Panc1 (cell line): ENCODE measurements around the gene SLC25A29. TPM values are rescaled to one million over a fixed set of nuclear protein-coding genes. Genes with fewer than 3 reads are reported as not detected.

Experiments used
- ATAC-seq: fragments of 200-7000 bp; cut with Tn5 transposase; 2 replicates; pipeline ENCODE4 v1.9.1; 2020; ENCODE audit warnings: mild to moderate bottlenecking, moderate library complexity
- BruUV-seq: library from RNA; stranded (reverse); fragments of 400-500 nt; replicated peaks from 2 replicates; lab custom pipeline; 2021; lab: Mats Ljungman, UMichigan
- CTCF ChIA-PET: fragments of 300-600 bp; sonication (Branson Sonifier 250); formaldehyde crosslinking; loops from one replicate; lab custom pipeline; 2022; ENCODE audit warnings: antibody characterized with exemption; lab: Charles Lee
- POLR2A ChIA-PET: fragments of 300-600 bp; sonication (Branson Sonifier 250); formaldehyde crosslinking; loops from one replicate; lab custom pipeline; 2022; ENCODE audit warnings: antibody characterized with exemption; lab: Charles Lee
- DNase-seq: peaks from one replicate; pipeline ENCODE4 v3.0.0-alpha.2; 2010; ENCODE audit warnings: low read depth, low spot score
- H3K27ac ChIP-seq: 2 replicates; pipeline ENCODE4 v1.5.1; 2011; ENCODE audit warnings: mild to moderate bottlenecking, low read length, inconsistent platforms
- H3K27me3 ChIP-seq: fragments of 200-500 bp; sonication (Bioruptor generic); 2 replicates; pipeline ENCODE4 v1.6.0; 2014; ENCODE audit warnings: low read length, inconsistent platforms; ENCODE audit not compliant: control insufficient read depth, insufficient read depth
- H3K36me3 ChIP-seq: fragments of 200-500 bp; sonication (Bioruptor generic); 2 replicates; pipeline ENCODE4 v1.5.1; 2014; ENCODE audit warnings: inconsistent platforms, mild to moderate bottlenecking, low read length, moderate library complexity; ENCODE audit not compliant: control insufficient read depth, insufficient read depth
- H3K4me1 ChIP-seq: 2 replicates; pipeline ENCODE4 v1.5.1; 2011; ENCODE audit warnings: inconsistent platforms, mild to moderate bottlenecking, low read length, moderate library complexity; ENCODE audit not compliant: control insufficient read depth, insufficient read depth
- H3K4me3 ChIP-seq, 2 experiments: 2 replicates each; pipeline ENCODE4 v1.5.1; 2011 to 2012; ENCODE audit warnings: low read depth in 2 of 2, low read length in 2 of 2, mild to moderate bottlenecking in 2 of 2, inconsistent platforms in 1 of 2, moderate library complexity in 1 of 2
- H3K9me3 ChIP-seq: fragments of 200-500 bp; sonication (Bioruptor generic); 2 replicates; pipeline ENCODE4 v1.5.1; 2014; ENCODE audit warnings: low read depth, mild to moderate bottlenecking, inconsistent platforms, low read length, moderate library complexity; ENCODE audit not compliant: control insufficient read depth, insufficient read depth
- CTCF ChIP-seq: fragments of 450-650 bp; IDR thresholded peaks from 2 replicates; pipeline ENCODE4 v1.5.1; 2017; ENCODE audit warnings: mild to moderate bottlenecking
- POLR2AphosphoS5 ChIP-seq: IDR thresholded peaks from 2 replicates; pipeline ENCODE4 v1.6.1; 2012; ENCODE audit warnings: mild to moderate bottlenecking, low read depth, low read length, moderate library complexity
- REST ChIP-seq, 2 experiments: IDR thresholded peaks; 2 replicates each; pipeline ENCODE4 v1.6.1; 2011 to 2012; ENCODE audit warnings: low read depth in 2 of 2, control low read depth in 1 of 2, low read length in 1 of 2, mild to moderate bottlenecking in 1 of 2, moderate library complexity in 1 of 2; ENCODE audit not compliant: insufficient read depth in 1 of 2
- SIN3A ChIP-seq: IDR thresholded peaks from 2 replicates; pipeline ENCODE4 v1.6.1; 2012; ENCODE audit warnings: low read depth, mild to moderate bottlenecking, low read length, moderate library complexity, borderline replicate concordance; ENCODE audit not compliant: insufficient read depth
- TCF7L2 ChIP-seq: IDR thresholded peaks from 2 replicates; pipeline ENCODE4 v1.6.1; 2011; ENCODE audit warnings: mild to moderate bottlenecking, low read depth, low read length, inconsistent platforms
- in situ Hi-C: cut with HindIII; loops from 2 replicates; pipeline ENCODE4 v1.10.0; 2016; ENCODE audit warnings: low sequenced_read_pairs, low pct_unique_long_range_greater_than_20kb
- intact Hi-C: fragments of 100-400 bp; cut with micrococcal nuclease; formaldehyde crosslinking; loops from one replicate; pipeline ENCODE4 v1.10.0; 2022; ENCODE audit not compliant: unreplicated experiment
- total RNA-seq: library from RNA; stranded (reverse); gene quantifications from one replicate; pipeline ENCODE4 v1.2.1, GENCODE V29; 2021; ENCODE audit not compliant: unreplicated experiment

Gene SLC25A29
- total RNA-seq, 1 experiment from 2014 or later = 33.6 TPM

- Histone ChIP-seq H3K9me3 (no peaks in the 10 kb centered on the region), H3K4me3 (no peak within 1 kb of the TSS), H3K36me3 (no peaks in the 10 kb centered on the region), H3K27ac (no peak within 1 kb of the TSS), H3K4me1 (no peaks in the 10 kb centered on the region), H3K27me3 (no peaks in the 10 kb centered on the region)
- ChIA-PET POLR2A (no interaction called here), CTCF (no interaction called here)
- intact Hi-C loops = no loop called here
- BruUV-seq = no TSS peak
- in situ Hi-C loops = no loop called here
- TF ChIP-seq TCF7L2 (no peak), SIN3A (no peak), POLR2AphosphoS5 (no peak), CTCF (no peak), REST (IDR thresholded peaks at IDR 0.05; ENCODE audit: insufficient read depth in 1 of 2, low read depth in 2 of 2, low read length in 1 of 2) (no peak)
- no peak for DNase-seq
- no peak for ATAC-seq
Observed at GRCh38 chr14:100323121-100323941, 17.1 kb upstream of the SLC25A29 start, which contains the start of gene SLC25A47. Gene SLC25A47, plus strand, starts transcription at chr14:100323339. Its CDS starts 76 bp downstream, at chr14:100323415.

- ChIA-PET CTCF (no interaction called here), POLR2A (no interaction called here)
- BruUV-seq = no TSS peak
- no peaks in the 10 kb centered on the region for H3K36me3 ChIP-seq
- H3K4me3 ChIP-seq = no peak overlapping the region
- no peak for ATAC-seq
- no peaks in the 10 kb centered on the region for H3K4me1 ChIP-seq
- H3K9me3 ChIP-seq = no peaks in the 10 kb centered on the region
- no peak for DNase-seq
- intact Hi-C loops (no loop called here), in situ Hi-C loops (no loop called here)
- no peak overlapping the region for H3K27ac ChIP-seq
- H3K27me3 ChIP-seq = no peaks in the 10 kb centered on the region
- TF ChIP-seq POLR2AphosphoS5 (no peak), CTCF (no peak), SIN3A (no peak), TCF7L2 (no peak), REST (IDR thresholded peaks at IDR 0.05; ENCODE audit: insufficient read depth in 1 of 2, low read depth in 2 of 2, low read length in 1 of 2) (no peak)
Observed at GRCh38 chr14:100322138-100322957, 16.1 kb upstream of the SLC25A29 start.
